GM12892 (cell line): ENCODE data around the gene OR6C74.

Experiments
- POLR2A ChIP-seq: IDR thresholded peaks from 2 replicates; pipeline ENCODE4 v1.6.1; 2011; ENCODE audit warnings: low read depth, low read length, control low read depth
- POLR2AphosphoS5 ChIP-seq: IDR thresholded peaks from 2 replicates; pipeline ENCODE4 v1.6.1; 2011; ENCODE audit warnings: low read depth, low read length, control low read depth
- TAF1 ChIP-seq: IDR thresholded peaks from 2 replicates; pipeline ENCODE4 v1.6.1; 2011; ENCODE audit warnings: low read depth, mild to moderate bottlenecking, control low read depth, low read length, borderline replicate concordance

GRCh38 chr12:55244309-55244708 is at the start of gene OR6C74:
- TF ChIP-seq TAF1 (no peak), POLR2AphosphoS5 (no peak), POLR2A (no peak)
